ENCODE data around the gene SLC25A28. TPM values are rescaled to one million over a fixed set of nuclear protein-coding genes. Genes with fewer than 3 reads are reported as not detected.

Gene SLC25A28
- total and polyA plus RNA-seq, 4 donors = 31.1 to 86.9 (median 47.6) TPM

DNA sequence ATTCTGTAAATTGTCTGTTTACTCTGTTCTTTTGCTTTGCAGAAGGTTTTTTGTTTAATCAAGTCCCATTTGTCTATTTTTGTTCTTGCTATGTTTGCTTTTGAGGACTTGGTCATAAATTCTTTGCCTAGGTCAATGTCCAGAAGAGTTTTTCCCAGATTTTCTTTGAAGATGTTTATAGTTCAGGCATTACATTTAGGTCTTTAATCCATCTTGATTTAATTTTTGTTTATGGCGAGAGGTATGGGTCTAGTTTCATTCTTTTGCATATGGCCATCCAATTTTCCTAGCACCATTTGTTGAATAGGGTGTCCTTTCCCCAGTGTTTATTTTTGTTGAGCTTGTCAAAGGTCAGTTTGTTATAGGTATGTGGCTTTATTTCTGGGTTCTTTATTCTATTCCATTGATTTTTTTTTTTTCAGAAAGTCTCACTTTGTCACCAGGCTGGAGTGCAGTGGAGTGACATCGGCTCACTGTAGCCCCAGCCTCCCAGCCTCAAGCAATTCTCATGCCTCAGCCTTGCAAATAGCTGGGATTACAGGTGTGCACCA is 27.4 kb upstream of the SLC25A28 start:
- ATAC-seq (ENCODE audit: insufficient read depth, low FRiP score) (no peak), DNase-seq (no peak)
- WGBS, 2 donors = 92 to 97% methylated on average over 2 of the region's 2 CpGs
- Histone ChIP-seq H3K4me3 (no peak overlapping the region), H3K36me3 (ENCODE audit: control insufficient read depth in 4 of 4, insufficient read depth in 4 of 4, low read length in 4 of 4) (no peaks in the 10 kb centered on the region), H3K9ac (ENCODE audit: insufficient read depth in 1 of 2, low read length in 2 of 2) (no peak overlapping the region), H3K27ac (ENCODE audit: low read depth in 1 of 2, low read length in 1 of 2) (no peak overlapping the region), H3K4me1 (ENCODE audit: control insufficient read depth in 5 of 5, insufficient read depth in 5 of 5, low read length in 5 of 5) (no peaks in the 10 kb centered on the region), H3K27me3 (ENCODE audit: control insufficient read depth in 3 of 3, insufficient read depth in 3 of 3, low read length in 2 of 3) (no peaks in the 10 kb centered on the region), H3K9me3 (ENCODE audit: control insufficient read depth in 4 of 4, insufficient read depth in 3 of 4, low read length in 3 of 4) (peaks cover 0 to 3% (median 0%) of the 10 kb centered on the region in 4 donors)
- TF ChIP-seq CTCF (IDR thresholded peaks at IDR 0.05; ENCODE audit: control extremely low read depth, extremely low read depth) = no peak

- Histone ChIP-seq H3K4me3 (no peak overlapping the region), H3K36me3 (ENCODE audit: control insufficient read depth in 4 of 4, insufficient read depth in 4 of 4, low read length in 4 of 4) (no peaks in the 10 kb centered on the region), H3K4me1 (ENCODE audit: control insufficient read depth in 5 of 5, insufficient read depth in 5 of 5, low read length in 5 of 5) (no peaks in the 10 kb centered on the region), H3K9me3 (ENCODE audit: control insufficient read depth in 4 of 4, insufficient read depth in 3 of 4, low read length in 3 of 4) (no peaks in the 10 kb centered on the region), H3K9ac (ENCODE audit: insufficient read depth in 1 of 2, low read length in 2 of 2) (no peak overlapping the region), H3K27ac (ENCODE audit: low read depth in 1 of 2, low read length in 1 of 2) (no peak overlapping the region), H3K27me3 (ENCODE audit: control insufficient read depth in 3 of 3, insufficient read depth in 3 of 3, low read length in 2 of 3) (no peaks in the 10 kb centered on the region)
- DNase-seq (no peak), ATAC-seq (ENCODE audit: insufficient read depth, low FRiP score) (no peak)
- TF ChIP-seq CTCF (IDR thresholded peaks at IDR 0.05; ENCODE audit: control extremely low read depth, extremely low read depth) = no peak
Measured at GRCh38 chr10:99633832-99634231, 13.6 kb upstream of the SLC25A28 start.

DNA sequence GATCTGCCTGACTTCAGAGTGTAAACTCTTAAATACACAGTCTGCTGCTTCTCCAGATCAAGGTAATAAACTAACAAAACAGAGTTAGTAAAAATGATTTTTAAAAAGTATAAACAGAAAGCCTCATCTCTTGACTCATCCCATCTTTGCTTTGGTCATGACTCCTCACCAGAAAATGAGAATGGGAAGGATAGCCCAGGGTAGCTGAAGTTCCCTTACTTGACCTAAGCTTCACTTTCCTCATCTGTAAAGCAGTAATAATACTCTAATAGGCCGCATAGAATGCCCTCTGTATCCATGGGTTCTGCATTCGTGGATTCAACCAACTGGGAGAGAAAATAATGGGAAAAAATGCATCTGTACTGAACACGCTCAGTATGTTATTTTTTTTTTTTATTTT is 11.3 kb upstream of the SLC25A28 start:
- Histone ChIP-seq H3K9ac (ENCODE audit: insufficient read depth in 1 of 2, low read length in 2 of 2) (no peak overlapping the region), H3K27ac (ENCODE audit: low read depth in 1 of 2, low read length in 1 of 2) (no peak overlapping the region), H3K4me3 (no peak overlapping the region), H3K9me3 (ENCODE audit: control insufficient read depth in 4 of 4, insufficient read depth in 3 of 4, low read length in 3 of 4) (no peaks in the 10 kb centered on the region), H3K36me3 (ENCODE audit: control insufficient read depth in 4 of 4, insufficient read depth in 4 of 4, low read length in 4 of 4) (no peaks in the 10 kb centered on the region), H3K4me1 (ENCODE audit: control insufficient read depth in 5 of 5, insufficient read depth in 5 of 5, low read length in 5 of 5) (no peaks in the 10 kb centered on the region), H3K27me3 (ENCODE audit: control insufficient read depth in 3 of 3, insufficient read depth in 3 of 3, low read length in 2 of 3) (no peaks in the 10 kb centered on the region)
- ATAC-seq (ENCODE audit: insufficient read depth, low FRiP score) (no peak), DNase-seq (no peak)
- 93 to 96% methylated on average over 3 of the region's 3 CpGs for WGBS, 2 donors
- TF ChIP-seq CTCF (IDR thresholded peaks at IDR 0.05; ENCODE audit: control extremely low read depth, extremely low read depth) = no peak

DNA sequence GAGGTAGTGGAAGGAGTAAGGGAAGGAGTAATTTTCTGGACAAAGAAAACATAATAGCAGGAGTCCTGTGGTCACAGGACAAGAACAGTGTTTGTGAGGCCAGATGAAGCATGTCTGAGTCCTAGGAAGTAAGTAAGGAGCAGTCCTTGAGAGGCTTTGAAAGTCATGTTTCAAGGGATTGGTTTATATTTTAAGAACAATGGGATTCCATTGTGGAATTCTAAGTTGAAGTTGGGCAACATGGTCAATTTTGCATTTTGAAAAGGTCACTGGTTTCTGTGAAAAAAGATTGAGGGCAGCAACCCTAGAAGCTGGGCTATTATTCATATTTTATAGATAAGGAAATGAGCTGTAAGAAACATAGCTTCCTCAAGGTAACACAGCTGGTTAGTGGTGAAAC is 10.8 kb upstream of the SLC25A28 start:
- Histone ChIP-seq H3K9ac (ENCODE audit: insufficient read depth in 1 of 2, low read length in 2 of 2) (no peak overlapping the region), H3K4me1 (ENCODE audit: control insufficient read depth in 5 of 5, insufficient read depth in 5 of 5, low read length in 5 of 5) (no peaks in the 10 kb centered on the region)

More for the DNA sequence above, 10.8 kb upstream of the SLC25A28 start:
- no peak for DNase-seq
- Histone ChIP-seq H3K9me3 (ENCODE audit: control insufficient read depth in 4 of 4, insufficient read depth in 3 of 4, low read length in 3 of 4) (no peaks in the 10 kb centered on the region), H3K4me3 (no peak overlapping the region), H3K36me3 (ENCODE audit: control insufficient read depth in 4 of 4, insufficient read depth in 4 of 4, low read length in 4 of 4) (no peaks in the 10 kb centered on the region), H3K27ac (ENCODE audit: low read depth in 1 of 2, low read length in 1 of 2) (no peak overlapping the region), H3K27me3 (ENCODE audit: control insufficient read depth in 3 of 3, insufficient read depth in 3 of 3, low read length in 2 of 3) (no peaks in the 10 kb centered on the region)
- TF ChIP-seq CTCF (IDR thresholded peaks at IDR 0.05; ENCODE audit: control extremely low read depth, extremely low read depth) = no peak
- ATAC-seq (ENCODE audit: insufficient read depth, low FRiP score) = no peak

Data from lung (tissue), 12 donors.